ENCODE measurements around the gene C1orf141.

GRCh38 chr1:67137307-67137753 is 2.6 kb upstream of the C1orf141 start:
- no peak for TF ChIP-seq EZH2 (IDR thresholded peaks at IDR 0.05; ENCODE audit: low read length)
- TF ChIP-seq CTCF (optimal IDR thresholded peaks at IDR 0.05 in 1 of 3, IDR thresholded peaks at IDR 0.05 in 1 of 3, conservative IDR thresholded peaks at IDR 0.05 in 1 of 3; ENCODE audit: extremely low read depth in 1 of 3, insufficient read depth in 2 of 3, low read length in 3 of 3) = no peak
